GM21528 (cell line): ENCODE data around the gene TBC1D22A.

Source experiments
- ATAC-seq: cut with Tn5 transposase; IDR thresholded peaks from one replicate; pipeline ENCODE4 v1.9.1; 2021; ENCODE audit warnings: mild to moderate bottlenecking, moderate library complexity; ENCODE audit not compliant: unreplicated experiment, low FRiP score

Gene TBC1D22A

GRCh38 chr22:47198801-47199251 lies 436.4 kb downstream of the TBC1D22A start:
- ATAC-seq: no peak

DNA sequence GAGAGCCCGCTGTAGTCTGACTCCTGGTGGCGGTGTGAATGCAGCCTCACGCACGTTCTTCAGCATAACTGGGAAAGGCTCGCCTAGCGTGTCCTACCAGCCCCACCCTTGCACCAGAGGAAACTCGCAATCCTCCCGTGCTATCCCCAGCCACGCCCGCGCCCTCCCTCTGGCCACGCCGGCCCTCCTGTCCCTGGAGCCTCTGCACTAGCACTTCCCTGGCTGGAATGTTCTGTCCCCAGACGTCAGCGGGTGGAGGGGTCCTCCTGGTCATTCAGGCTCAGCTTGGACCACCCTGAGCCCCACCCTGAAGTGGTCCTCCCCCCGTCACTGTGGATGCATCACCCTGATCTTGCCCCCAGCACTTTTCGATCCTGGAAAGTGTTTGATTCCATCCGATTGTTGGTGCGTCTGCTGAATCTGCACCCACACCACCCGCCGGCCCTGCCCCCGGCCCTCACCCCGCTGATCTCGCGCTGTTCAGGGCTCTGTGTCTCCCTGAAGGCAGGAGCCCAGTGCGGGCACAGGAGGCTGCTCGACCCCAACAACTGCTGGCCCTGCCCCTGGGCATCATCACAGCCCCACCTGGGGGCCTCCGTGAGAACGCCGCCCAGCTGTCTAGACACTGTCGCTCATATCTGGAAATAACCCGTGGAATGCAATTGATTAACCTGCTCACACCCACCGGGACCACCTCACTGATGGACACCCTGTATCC lies 437.0 kb downstream of the TBC1D22A start:
- no peak for ATAC-seq

- ATAC-seq: no peak
Measured at GRCh38 chr22:47199979-47200272, 437.5 kb downstream of the TBC1D22A start.

DNA sequence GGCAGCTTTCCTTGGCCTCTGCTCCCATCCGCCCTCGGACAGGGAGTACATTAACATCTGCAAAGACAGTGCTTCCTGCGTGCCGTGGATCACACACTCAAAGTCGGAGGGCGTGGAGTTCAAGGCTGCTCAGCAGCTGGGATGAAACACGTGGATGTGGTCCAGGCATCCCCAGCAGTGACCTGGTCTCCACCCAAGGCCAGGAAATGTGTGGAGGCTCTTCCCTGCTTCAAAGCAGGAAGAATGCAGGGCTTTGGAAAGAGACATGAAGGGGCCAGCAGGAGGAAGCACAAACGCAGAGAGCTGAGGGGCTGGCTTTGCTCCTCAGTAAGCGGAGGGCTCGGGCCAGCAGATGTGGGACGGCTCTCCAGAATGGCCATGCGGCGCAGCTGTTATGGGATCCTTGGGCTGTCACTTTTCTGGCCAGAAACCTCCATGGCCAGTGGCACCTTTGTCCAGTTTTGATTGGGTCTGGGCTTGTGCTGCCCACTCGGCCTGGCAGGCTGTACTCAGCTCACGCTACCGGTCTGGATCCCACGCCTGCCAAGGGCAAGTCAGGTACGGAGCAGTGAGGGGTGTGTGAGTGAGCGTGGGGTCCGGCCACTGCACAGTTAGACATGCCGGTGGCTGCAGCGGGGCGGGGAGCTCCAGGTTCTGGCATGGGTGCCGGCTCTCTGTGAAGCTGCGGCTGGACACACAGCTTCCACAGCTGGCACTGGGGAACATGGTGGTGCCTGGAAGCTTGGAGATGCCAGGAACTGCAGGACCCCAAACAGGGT lies 438.0 kb downstream of the TBC1D22A start:
- ATAC-seq: no peak

DNA sequence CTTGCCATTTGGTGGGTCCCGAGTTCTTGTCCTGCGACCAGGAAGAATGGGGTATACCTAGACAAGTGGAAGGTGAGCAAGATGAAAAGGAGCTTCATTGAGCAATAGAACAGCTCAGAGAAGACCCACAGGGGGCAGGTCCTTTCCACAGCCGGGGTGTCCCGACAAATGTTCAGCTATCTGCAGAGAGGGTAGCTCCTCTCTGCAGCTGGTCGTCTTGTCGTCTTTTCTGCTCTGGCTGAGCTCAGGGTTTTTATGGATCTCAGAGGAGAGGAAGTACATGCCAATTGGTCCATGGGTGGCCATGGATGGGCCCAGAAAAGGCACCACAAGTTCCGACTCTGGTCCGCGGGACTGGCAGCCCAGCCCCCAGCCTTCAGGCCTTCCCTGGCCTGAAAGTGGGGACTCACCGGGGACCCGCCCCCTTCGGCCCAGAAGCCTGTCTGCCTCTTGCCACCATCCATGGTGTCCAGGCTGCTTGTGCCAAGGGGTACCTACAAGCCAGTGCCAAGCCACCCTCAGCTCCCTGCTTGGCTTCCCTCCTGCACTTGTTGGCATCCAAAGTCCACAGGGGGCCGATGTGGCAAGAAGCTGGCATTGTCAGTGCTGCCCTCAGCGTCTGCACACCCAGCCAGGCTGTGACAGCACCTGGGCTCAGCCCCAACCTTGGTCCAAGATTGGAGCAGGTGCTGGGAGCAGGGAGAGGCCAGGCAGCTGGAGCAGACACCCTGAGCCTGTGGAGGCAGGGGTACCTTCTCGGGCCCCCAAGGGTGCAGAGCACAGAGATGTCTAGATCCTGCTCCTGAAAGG lies 438.9 kb downstream of the TBC1D22A start:
- ATAC-seq: no peak

DNA sequence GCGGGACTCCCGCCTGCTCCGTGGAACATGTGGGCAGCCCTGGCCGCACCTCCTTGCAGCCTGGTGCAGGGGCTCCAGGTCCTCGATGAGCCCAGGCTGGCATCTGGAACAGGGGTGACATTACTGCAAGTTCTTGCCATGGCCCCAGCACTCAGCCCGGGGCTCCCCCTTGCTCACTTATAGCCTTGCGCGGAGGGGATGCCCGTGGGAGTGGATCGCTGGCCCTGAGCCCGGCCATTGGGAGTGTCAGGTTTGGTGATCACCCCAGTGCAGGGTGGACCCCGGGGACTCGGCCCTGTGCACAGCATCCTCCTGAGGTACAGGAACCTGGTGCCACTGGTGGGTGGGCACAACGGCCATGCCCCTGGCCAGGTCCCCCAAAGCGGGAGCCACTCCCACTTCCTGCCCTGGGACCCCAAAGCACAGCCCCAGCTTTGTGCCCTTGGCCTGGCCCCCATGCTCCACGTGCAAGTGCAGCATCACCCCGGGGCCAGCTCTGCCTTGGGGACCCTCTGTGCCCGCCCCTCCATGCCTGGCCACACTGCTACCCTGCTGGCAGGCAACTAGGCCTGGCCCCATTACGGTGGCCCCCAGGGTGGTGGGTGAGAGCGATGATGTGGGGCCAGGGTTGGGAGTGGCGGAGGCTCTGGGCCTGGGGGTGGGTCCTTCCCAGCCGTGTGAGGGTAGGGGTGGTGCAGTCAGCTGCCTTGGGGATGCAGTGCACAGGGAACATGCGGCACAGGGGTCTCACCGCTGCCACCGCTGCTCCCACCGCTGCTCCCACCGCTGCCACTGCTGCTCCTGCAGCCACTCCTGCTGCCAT lies 439.8 kb downstream of the TBC1D22A start:
- no peak for ATAC-seq

- ATAC-seq: no peak
Measured at GRCh38 chr22:47202819-47203553, 440.5 kb downstream of the TBC1D22A start.

GRCh38 chr22:47203554-47203991 lies 441.1 kb downstream of the TBC1D22A start:
- no peak for ATAC-seq

DNA sequence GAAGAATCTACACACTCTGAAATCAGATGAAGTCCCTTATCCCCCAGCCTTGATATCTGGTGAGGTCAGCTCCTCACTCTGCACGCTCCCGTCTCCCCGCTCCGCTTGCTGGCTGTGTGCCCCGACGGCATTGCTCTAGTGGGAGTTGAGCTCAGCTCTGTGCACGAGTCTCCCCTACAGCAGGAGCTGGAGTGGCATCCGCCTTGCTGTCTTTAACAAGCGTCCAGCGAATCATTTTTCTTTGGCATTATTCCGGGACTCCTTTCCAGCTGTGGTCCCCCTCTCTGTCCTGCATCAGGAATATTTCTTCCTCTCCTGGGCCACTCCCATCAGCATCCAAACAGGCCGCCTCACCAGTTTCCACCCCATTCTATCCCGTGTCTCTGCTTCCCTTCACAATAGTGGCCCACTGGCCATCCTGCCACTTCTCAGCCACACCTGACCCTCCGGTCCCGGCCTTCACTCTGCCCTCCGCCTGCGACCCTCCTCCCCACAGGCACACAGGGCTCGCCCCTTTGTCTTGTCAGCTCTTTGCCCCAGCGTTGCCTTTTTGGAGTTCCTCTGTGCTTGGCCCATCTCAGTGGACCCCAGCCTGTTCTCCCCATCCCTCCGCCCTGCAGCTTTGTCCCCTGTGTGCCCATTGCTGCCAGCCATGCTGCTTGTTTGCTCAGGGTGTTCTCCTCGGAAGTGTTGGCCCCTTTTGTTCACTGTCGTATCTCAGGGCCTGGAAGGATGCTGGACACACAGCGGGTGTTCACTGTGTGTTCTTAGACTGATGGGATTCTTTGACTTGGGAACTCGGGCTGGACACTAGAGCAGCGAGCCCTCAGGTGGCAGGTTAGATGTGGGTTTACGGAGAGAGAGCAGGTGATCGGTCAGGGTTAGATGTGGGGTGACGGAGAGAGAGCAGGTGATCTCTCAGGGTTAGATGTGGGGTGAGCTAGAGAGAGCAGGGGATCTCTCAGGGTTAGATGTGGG lies 441.8 kb downstream of the TBC1D22A start:
- ATAC-seq: no peak

- ATAC-seq: no peak
Measured at GRCh38 chr22:47205081-47205491, 442.6 kb downstream of the TBC1D22A start.

- no peak for ATAC-seq
Measured at GRCh38 chr22:47205554-47205953, 443.1 kb downstream of the TBC1D22A start.

DNA sequence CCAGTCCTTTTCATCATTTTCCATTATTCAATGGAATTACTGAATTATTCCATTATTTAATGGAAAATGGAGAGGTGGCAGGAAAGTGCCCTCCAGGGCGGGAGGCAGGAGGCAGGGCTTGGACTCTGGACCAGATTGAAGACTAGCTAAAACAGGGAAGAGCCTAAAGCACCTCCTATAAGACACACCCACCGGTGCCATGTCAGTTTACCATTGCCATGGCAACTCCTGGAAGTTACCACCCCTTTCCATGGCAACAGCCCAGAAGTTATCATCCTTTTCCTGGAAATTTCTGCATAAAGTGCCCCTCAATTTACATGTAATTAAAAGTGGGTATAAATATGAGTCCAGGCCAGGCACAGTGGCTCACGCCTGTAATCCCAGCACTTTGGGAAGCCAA lies 443.7 kb downstream of the TBC1D22A start:
- ATAC-seq: no peak

DNA sequence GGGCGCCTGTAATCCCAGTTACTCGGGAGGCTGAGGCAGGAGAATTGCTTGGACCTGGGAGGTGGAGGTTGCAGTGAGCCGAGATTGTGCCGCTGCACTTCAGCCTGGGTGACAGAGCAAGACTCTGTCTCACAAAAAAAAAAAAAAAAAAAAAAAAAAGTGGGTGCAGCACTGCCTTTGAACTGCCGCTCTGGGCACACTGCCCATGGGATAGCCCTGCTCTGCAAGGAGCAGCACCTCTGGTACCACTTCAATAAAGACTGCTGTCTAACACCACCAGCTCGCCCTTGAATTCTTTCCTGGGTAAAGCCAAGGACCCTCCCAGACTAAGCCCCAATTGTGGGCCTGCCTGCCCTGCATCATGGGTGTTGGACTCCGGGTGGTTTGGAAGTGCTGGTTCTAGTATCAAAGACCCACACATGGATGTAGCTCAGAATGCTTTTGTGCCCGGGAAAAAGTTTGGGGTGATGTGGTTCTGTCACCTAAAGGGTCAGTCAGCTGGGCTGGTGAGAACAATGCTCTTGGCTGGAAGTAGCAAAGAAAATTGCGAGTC lies 444.3 kb downstream of the TBC1D22A start:
- no peak for ATAC-seq

GRCh38 chr22:47207387-47207786 lies 444.9 kb downstream of the TBC1D22A start:
- no peak for ATAC-seq

GRCh38 chr22:47207846-47208554 lies 445.6 kb downstream of the TBC1D22A start:
- ATAC-seq: no peak

DNA sequence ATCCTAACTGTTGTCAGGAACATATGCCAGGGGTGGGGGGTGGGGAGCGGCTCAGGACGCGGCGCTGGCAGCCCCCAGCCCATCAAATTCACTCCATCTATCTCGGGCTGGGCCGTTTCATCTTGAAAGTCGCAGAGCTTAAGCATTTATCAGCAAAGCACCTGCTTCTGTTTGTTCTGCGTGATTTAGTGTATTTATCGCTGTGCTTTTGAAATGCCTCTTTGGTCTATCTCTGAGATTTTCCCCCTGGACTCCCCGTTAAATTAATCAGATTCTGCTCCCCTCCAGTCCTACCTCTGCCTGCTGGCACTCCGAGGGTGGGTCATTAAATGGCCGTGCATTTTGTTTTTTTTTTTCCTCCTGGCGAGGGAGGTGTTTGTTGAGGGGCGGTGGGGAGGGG lies 446.2 kb downstream of the TBC1D22A start:
- ATAC-seq: no peak

DNA sequence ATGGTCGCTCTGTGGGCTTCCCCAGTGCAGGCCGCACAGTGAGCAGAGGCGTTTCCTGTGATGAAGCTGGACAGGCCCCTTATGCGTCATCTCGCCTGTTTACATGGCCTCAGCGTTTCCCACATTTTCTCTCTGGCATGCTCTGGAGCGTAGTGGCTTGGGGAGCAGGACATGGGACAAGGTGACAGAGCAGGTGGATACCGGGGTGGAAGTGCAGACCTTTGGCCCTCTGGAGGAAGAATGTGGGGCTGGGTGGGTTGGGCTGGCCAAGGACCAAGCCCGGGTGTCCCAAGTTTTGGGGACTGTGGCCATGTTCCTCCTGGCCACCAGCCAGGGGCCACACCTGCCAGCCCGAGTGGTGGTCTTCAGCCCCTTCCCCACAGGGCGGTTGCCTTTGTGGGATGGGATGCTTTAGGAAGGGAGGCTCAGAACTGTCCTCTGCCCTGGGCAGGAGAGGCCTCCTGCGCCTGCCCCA lies 446.6 kb downstream of the TBC1D22A start:
- ATAC-seq: no peak
